ENCODE results near the gene DOCK7. TPM values are rescaled to one million over a fixed set of nuclear protein-coding genes. Genes with fewer than 3 reads are reported as not detected.

The DOCK7 gene
- total RNA-seq, 1 experiment from 2014 or later: 57.2 TPM

GRCh38 chr1:62426237-62426636 lies 261.9 kb downstream of the DOCK7 start:
- Histone ChIP-seq H3K36me3 (ENCODE audit: control insufficient read depth, insufficient read depth, low read length) (no peaks in the 10 kb centered on the region), H3K27ac (ENCODE audit: low read length) (no peak overlapping the region), H3K4me3 (ENCODE audit: low read depth in 2 of 2, low read length in 2 of 2) (no peak overlapping the region), H3K9me3 (ENCODE audit: control insufficient read depth, insufficient read depth, low read depth, low read length) (no peaks in the 10 kb centered on the region), H3K27me3 (ENCODE audit: control insufficient read depth, insufficient read depth, low read length) (no peaks in the 10 kb centered on the region; the same call in 1 of the 2 replicates), H3K4me1 (ENCODE audit: control insufficient read depth, insufficient read depth, low read length) (no peaks in the 10 kb centered on the region)
- no TSS peak for BruUV-seq (replicated peaks)
- no peak for ATAC-seq
- in situ Hi-C loops (cut with HindIII; ENCODE audit: low pct_unique_long_range_greater_than_20kb, low sequenced_read_pairs) (no loop called here), intact Hi-C loops (cut with micrococcal nuclease; ENCODE audit: unreplicated experiment) (no loop called here)
- ChIA-PET POLR2A (no interaction called here), CTCF (interaction anchor here (0.5 kb wide), 1 partner anchor 28 kb away, joined by 5 read pairs; no protein-coding TSS in a partner anchor)
- DNase-seq (ENCODE audit: low read depth, low spot score): no peak
- TF ChIP-seq, protein P1, sequence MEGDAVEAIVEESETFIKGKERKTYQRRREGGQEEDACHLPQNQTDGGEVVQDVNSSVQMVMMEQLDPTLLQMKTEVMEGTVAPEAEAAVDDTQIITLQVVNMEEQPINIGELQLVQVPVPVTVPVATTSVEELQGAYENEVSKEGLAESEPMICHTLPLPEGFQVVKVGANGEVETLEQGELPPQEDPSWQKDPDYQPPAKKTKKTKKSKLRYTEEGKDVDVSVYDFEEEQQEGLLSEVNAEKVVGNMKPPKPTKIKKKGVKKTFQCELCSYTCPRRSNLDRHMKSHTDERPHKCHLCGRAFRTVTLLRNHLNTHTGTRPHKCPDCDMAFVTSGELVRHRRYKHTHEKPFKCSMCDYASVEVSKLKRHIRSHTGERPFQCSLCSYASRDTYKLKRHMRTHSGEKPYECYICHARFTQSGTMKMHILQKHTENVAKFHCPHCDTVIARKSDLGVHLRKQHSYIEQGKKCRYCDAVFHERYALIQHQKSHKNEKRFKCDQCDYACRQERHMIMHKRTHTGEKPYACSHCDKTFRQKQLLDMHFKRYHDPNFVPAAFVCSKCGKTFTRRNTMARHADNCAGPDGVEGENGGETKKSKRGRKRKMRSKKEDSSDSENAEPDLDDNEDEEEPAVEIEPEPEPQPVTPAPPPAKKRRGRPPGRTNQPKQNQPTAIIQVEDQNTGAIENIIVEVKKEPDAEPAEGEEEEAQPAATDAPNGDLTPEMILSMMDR (IDR thresholded peaks at IDR 0.05): no peak
- no peak for TF ChIP-seq SIN3A (IDR thresholded peaks at IDR 0.05; ENCODE audit: borderline replicate concordance, insufficient read depth, low read depth, low read length)
- TF ChIP-seq REST (IDR thresholded peaks at IDR 0.05; ENCODE audit: insufficient read depth in 1 of 2, low read depth in 2 of 2, low read length in 1 of 2): no peak
- no peak for TF ChIP-seq POLR2AphosphoS5 (IDR thresholded peaks at IDR 0.05; ENCODE audit: low read depth, low read length)
- TF ChIP-seq TCF7L2 (IDR thresholded peaks at IDR 0.05; ENCODE audit: low read depth, low read length): no peak

GRCh38 chr1:62425041-62425440 lies 263.1 kb downstream of the DOCK7 start:
- Histone ChIP-seq H3K27me3 (ENCODE audit: control insufficient read depth, insufficient read depth, low read length) (no peaks in the 10 kb centered on the region; the same call in 1 of the 2 replicates), H3K4me3 (ENCODE audit: low read depth in 2 of 2, low read length in 2 of 2) (no peak overlapping the region), H3K4me1 (ENCODE audit: control insufficient read depth, insufficient read depth, low read length) (no peaks in the 10 kb centered on the region), H3K27ac (ENCODE audit: low read length) (no peak overlapping the region), H3K9me3 (ENCODE audit: control insufficient read depth, insufficient read depth, low read depth, low read length) (no peaks in the 10 kb centered on the region), H3K36me3 (ENCODE audit: control insufficient read depth, insufficient read depth, low read length) (no peaks in the 10 kb centered on the region)
- DNase-seq (ENCODE audit: low read depth, low spot score) (no peak), ATAC-seq (0 out of 2 replicates have a peak, but pooled peaks have one; percentile 34)
- ChIA-PET POLR2A (no interaction called here), CTCF (no interaction called here)
- in situ Hi-C loops (cut with HindIII; ENCODE audit: low pct_unique_long_range_greater_than_20kb, low sequenced_read_pairs): no loop called here
- TF ChIP-seq REST (IDR thresholded peaks at IDR 0.05; ENCODE audit: insufficient read depth in 1 of 2, low read depth in 2 of 2, low read length in 1 of 2) (no peak), POLR2AphosphoS5 (IDR thresholded peaks at IDR 0.05; ENCODE audit: low read depth, low read length) (no peak), TCF7L2 (IDR thresholded peaks at IDR 0.05; ENCODE audit: low read depth, low read length) (no peak), SIN3A (IDR thresholded peaks at IDR 0.05; ENCODE audit: borderline replicate concordance, insufficient read depth, low read depth, low read length) (no peak)
- TF ChIP-seq, protein P1 (IDR thresholded peaks at IDR 0.05): no peak
- intact Hi-C loops (cut with micrococcal nuclease; ENCODE audit: unreplicated experiment): no loop called here
- no TSS peak for BruUV-seq (replicated peaks)
